Esophagus squamous epithelium (tissue), 4 donors: ENCODE measurements around the gene SH3PXD2B.

Experiments used
- POLR2A ChIP-seq, 4 donors: fragments of 450-650 bp; IDR thresholded peaks; one replicate each; pipeline ENCODE4 v1.6.1; 2017; ENCODE audit warnings: antibody characterized with exemption in 4 of 4, mild to moderate bottlenecking in 4 of 4, moderate library complexity in 3 of 4
- TF ChIP-seq, protein P1 (sequence below), 6 experiments: fragments of 450-650 bp in 4 of 6; fragments of 200-600 bp in 2 of 6; sonication (generic) in 2 of 6; IDR thresholded peaks; one replicate each; pipeline ENCODE4 v1.5.1; 2016 to 2019; ENCODE audit warnings: antibody characterized with exemption in 6 of 6, mild to moderate bottlenecking in 4 of 6, moderate library complexity in 4 of 6

DNA sequence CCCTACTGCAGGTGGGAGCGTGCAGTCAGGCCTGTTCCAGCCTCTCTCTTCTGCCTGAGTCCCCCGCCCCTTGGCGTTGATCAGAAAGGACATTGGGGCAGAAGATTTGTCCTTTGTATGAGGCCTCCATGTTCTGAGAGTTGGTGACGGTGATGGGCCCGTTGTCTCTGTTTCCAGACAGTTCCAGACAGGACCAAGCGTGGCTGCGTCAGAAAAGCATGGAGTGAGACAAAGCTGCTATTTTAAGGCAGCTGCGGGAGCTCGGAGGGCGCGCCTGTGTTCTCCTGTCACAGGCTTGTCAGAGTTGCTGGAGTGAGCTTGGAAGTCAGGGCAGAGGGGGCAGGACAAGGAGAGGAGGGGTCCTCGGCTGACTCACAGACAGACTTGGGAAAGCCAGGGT, 32.1 kb upstream of the SH3PXD2B start:
- TF ChIP-seq, protein P1, sequence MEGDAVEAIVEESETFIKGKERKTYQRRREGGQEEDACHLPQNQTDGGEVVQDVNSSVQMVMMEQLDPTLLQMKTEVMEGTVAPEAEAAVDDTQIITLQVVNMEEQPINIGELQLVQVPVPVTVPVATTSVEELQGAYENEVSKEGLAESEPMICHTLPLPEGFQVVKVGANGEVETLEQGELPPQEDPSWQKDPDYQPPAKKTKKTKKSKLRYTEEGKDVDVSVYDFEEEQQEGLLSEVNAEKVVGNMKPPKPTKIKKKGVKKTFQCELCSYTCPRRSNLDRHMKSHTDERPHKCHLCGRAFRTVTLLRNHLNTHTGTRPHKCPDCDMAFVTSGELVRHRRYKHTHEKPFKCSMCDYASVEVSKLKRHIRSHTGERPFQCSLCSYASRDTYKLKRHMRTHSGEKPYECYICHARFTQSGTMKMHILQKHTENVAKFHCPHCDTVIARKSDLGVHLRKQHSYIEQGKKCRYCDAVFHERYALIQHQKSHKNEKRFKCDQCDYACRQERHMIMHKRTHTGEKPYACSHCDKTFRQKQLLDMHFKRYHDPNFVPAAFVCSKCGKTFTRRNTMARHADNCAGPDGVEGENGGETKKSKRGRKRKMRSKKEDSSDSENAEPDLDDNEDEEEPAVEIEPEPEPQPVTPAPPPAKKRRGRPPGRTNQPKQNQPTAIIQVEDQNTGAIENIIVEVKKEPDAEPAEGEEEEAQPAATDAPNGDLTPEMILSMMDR (IDR thresholded peaks at IDR 0.05) = no peak
- TF ChIP-seq POLR2A (IDR thresholded peaks at IDR 0.05) = no peak
